Measurements from ENCODE around the gene NPRL2. TPM values are rescaled to one million over a fixed set of nuclear protein-coding genes. Genes with fewer than 3 reads are reported as not detected.

NPRL2 gene
- total and polyA plus RNA-seq, 2 of the 13 experiments (the other 11 are each of a cell fraction or from before 2014, with no cell fraction given) = 30.6 to 51.4 TPM

DNA sequence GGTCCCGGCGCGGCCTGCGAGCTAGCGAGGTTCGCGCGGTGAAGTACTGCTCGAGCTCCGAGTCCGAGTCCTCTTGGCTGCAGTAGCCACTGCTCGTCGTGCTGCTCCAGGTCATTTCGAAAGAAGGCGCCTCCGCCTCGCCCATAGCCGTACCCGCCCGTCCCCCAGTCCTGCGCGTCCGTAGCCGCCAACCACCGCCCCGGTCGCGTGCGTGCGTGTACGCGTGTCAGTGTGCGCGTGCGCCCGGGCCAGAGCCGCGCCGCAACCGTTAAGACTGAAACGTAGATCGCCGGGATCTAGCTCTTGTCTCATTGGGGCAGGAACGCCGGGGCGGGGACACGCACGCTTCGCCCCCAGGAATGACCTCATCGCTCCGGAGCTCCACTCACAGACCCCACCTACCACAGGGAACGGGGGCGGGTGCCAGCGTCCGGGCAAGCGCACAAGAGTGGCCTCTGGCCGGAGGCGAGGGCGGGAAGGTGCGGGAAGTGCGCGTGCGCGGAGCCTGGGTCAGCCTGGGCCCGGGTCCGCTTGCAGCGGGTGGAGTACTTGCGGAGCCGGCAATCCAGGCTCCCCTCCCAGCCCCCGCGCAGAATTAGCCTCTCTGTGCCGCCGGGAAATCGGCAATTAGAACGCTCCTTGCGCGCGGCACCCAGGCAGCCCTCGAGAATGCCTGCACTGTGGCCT is 13.3 kb downstream of the NPRL2 start (continued):
- TF ChIP-seq, protein P1, sequence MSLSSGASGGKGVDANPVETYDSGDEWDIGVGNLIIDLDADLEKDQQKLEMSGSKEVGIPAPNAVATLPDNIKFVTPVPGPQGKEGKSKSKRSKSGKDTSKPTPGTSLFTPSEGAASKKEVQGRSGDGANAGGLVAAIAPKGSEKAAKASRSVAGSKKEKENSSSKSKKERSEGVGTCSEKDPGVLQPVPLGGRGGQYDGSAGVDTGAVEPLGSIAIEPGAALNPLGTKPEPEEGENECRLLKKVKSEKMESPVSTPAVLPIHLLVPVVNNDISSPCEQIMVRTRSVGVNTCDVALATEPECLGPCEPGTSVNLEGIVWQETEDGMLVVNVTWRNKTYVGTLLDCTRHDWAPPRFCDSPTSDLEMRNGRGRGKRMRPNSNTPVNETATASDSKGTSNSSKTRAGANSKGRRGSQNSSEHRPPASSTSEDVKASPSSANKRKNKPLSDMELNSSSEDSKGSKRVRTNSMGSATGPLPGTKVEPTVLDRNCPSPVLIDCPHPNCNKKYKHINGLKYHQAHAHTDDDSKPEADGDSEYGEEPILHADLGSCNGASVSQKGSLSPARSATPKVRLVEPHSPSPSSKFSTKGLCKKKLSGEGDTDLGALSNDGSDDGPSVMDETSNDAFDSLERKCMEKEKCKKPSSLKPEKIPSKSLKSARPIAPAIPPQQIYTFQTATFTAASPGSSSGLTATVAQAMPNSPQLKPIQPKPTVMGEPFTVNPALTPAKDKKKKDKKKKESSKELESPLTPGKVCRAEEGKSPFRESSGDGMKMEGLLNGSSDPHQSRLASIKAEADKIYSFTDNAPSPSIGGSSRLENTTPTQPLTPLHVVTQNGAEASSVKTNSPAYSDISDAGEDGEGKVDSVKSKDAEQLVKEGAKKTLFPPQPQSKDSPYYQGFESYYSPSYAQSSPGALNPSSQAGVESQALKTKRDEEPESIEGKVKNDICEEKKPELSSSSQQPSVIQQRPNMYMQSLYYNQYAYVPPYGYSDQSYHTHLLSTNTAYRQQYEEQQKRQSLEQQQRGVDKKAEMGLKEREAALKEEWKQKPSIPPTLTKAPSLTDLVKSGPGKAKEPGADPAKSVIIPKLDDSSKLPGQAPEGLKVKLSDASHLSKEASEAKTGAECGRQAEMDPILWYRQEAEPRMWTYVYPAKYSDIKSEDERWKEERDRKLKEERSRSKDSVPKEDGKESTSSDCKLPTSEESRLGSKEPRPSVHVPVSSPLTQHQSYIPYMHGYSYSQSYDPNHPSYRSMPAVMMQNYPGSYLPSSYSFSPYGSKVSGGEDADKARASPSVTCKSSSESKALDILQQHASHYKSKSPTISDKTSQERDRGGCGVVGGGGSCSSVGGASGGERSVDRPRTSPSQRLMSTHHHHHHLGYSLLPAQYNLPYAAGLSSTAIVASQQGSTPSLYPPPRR (CRISPR knock-in tag; IDR thresholded peaks at IDR 0.05; ENCODE audit: borderline replicate concordance) = peak; percentile 12; the same call in 1 of the 2 replicates
- TF ChIP-seq GFI1 (CRISPR knock-in tag; IDR thresholded peaks at IDR 0.05; ENCODE audit: borderline replicate concordance) (peak; percentile 13; the same call in 1 of the 2 replicates), ZNF3 (CRISPR knock-in tag; IDR thresholded peaks at IDR 0.05) (no peak), RBFOX2 (IDR thresholded peaks at IDR 0.05; ENCODE audit: low read depth, low read length) (peak; percentile 94), EEA1 (CRISPR knock-in tag; IDR thresholded peaks at IDR 0.05; ENCODE audit: borderline replicate concordance) (no peak), SKI (IDR thresholded peaks at IDR 0.05; ENCODE audit: partially characterized antibody) (peak; percentile 27), REXO4 (CRISPR knock-in tag; IDR thresholded peaks at IDR 0.05; ENCODE audit: borderline replicate concordance) (no peak), ZNF792 (CRISPR knock-in tag; IDR thresholded peaks at IDR 0.05) (peak; percentile 69; the same call in 1 of the 2 replicates), HNF4G (IDR thresholded peaks at IDR 0.05; ENCODE audit: borderline replicate concordance, low read depth, low read length) (no peak), HNF4G (CRISPR knock-in tag; IDR thresholded peaks at IDR 0.05; ENCODE audit: borderline replicate concordance, low read depth) (no peak)
- TF ChIP-seq, protein P2, sequence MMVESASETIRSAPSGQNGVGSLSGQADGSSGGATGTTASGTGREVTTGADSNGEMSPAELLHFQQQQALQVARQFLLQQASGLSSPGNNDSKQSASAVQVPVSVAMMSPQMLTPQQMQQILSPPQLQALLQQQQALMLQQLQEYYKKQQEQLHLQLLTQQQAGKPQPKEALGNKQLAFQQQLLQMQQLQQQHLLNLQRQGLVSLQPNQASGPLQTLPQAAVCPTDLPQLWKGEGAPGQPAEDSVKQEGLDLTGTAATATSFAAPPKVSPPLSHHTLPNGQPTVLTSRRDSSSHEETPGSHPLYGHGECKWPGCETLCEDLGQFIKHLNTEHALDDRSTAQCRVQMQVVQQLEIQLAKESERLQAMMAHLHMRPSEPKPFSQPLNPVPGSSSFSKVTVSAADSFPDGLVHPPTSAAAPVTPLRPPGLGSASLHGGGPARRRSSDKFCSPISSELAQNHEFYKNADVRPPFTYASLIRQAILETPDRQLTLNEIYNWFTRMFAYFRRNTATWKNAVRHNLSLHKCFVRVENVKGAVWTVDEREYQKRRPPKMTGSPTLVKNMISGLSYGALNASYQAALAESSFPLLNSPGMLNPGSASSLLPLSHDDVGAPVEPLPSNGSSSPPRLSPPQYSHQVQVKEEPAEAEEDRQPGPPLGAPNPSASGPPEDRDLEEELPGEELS (CRISPR knock-in tag; IDR thresholded peaks at IDR 0.05) = peak; percentile 25; the same call in 1 of the 2 replicates
- TF ChIP-seq, protein P3, sequence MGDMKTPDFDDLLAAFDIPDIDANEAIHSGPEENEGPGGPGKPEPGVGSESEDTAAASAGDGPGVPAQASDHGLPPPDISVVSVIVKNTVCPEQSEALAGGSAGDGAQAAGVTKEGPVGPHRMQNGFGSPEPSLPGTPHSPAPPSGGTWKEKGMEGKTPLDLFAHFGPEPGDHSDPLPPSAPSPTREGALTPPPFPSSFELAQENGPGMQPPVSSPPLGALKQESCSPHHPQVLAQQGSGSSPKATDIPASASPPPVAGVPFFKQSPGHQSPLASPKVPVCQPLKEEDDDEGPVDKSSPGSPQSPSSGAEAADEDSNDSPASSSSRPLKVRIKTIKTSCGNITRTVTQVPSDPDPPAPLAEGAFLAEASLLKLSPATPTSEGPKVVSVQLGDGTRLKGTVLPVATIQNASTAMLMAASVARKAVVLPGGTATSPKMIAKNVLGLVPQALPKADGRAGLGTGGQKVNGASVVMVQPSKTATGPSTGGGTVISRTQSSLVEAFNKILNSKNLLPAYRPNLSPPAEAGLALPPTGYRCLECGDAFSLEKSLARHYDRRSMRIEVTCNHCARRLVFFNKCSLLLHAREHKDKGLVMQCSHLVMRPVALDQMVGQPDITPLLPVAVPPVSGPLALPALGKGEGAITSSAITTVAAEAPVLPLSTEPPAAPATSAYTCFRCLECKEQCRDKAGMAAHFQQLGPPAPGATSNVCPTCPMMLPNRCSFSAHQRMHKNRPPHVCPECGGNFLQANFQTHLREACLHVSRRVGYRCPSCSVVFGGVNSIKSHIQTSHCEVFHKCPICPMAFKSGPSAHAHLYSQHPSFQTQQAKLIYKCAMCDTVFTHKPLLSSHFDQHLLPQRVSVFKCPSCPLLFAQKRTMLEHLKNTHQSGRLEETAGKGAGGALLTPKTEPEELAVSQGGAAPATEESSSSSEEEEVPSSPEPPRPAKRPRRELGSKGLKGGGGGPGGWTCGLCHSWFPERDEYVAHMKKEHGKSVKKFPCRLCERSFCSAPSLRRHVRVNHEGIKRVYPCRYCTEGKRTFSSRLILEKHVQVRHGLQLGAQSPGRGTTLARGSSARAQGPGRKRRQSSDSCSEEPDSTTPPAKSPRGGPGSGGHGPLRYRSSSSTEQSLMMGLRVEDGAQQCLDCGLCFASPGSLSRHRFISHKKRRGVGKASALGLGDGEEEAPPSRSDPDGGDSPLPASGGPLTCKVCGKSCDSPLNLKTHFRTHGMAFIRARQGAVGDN (CRISPR knock-in tag; IDR thresholded peaks at IDR 0.05) = peak; percentile 98
- TF ChIP-seq, protein P4, sequence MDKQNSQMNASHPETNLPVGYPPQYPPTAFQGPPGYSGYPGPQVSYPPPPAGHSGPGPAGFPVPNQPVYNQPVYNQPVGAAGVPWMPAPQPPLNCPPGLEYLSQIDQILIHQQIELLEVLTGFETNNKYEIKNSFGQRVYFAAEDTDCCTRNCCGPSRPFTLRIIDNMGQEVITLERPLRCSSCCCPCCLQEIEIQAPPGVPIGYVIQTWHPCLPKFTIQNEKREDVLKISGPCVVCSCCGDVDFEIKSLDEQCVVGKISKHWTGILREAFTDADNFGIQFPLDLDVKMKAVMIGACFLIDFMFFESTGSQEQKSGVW (CRISPR knock-in tag; IDR thresholded peaks at IDR 0.05; ENCODE audit: borderline replicate concordance) = no peak
- TF ChIP-seq, protein P5, sequence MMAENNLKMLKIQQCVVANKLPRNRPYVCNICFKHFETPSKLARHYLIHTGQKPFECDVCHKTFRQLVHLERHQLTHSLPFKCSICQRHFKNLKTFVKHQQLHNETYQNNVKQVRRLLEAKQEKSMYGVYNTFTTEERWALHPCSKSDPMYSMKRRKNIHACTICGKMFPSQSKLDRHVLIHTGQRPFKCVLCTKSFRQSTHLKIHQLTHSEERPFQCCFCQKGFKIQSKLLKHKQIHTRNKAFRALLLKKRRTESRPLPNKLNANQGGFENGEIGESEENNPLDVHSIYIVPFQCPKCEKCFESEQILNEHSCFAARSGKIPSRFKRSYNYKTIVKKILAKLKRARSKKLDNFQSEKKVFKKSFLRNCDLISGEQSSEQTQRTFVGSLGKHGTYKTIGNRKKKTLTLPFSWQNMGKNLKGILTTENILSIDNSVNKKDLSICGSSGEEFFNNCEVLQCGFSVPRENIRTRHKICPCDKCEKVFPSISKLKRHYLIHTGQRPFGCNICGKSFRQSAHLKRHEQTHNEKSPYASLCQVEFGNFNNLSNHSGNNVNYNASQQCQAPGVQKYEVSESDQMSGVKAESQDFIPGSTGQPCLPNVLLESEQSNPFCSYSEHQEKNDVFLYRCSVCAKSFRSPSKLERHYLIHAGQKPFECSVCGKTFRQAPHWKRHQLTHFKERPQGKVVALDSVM (CRISPR knock-in tag; IDR thresholded peaks at IDR 0.05) = 0 out of 2 replicates have a peak, but pooled peaks have one; percentile 15

All from HepG2 (cell line).